HG03432 (cell line): ENCODE data around the gene ERF.

Experiments used
- ATAC-seq: cut with Tn5 transposase; IDR thresholded peaks from one replicate; pipeline ENCODE4 v1.9.1; 2021; ENCODE audit warnings: mild to moderate bottlenecking, moderate library complexity; ENCODE audit not compliant: unreplicated experiment

ERF gene

DNA sequence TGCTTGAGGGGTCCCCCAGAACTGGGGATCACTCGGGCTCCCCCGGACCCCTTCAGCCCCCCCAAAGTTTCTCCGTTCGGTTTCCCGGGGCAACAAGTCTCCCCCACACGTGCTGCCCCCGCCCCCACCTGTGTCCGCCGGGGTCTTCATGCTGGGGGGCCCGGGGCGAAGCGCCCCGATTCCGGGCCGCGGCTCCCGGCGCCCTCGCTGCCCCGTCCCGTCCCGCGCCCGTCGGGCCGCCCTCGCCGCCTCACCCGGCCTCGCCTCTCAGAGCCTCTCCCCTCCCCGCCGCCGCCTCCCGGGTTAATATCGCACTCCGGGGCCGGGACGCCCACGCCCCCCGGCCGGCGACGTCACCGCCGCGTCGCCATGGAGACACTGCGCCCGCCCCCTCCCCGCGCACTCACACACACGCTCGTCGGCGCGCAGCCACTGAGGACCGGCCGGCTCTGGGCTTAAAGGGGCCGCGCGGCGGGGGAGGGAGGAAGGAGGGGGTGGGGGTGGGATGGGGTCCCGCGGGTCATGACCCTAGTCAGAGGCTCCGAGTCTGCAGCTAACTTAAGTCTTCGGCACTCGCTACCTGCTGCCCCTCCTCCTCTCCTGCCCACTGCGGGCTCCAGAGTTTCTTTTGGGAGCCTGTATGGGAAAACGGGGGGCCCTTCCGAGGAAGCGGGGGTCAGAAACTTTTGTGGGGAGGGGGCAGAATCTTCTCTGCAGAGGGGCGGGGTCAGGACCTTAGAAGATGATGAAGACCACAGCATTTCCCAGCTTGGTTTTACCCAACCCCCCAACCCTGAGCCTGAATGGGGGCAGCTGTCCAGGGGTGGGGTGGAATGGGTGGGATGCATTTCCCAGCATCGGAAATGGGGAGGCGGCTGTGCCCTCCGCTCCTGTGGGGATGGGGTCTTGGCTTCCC is at the start of gene ERF:
Gene ERF, minus strand, starts transcription at position 279 of the 916 bp plus-strand sequence. Its CDS starts 129 bp downstream, at position 150.
- peak; percentile 67 for ATAC-seq

- ATAC-seq = no peak
Observed at GRCh38 chr19:42303876-42304275, 48.9 kb upstream of the ERF start.

GRCh38 chr19:42303101-42303464 is 48.2 kb upstream of the ERF start:
- ATAC-seq = no peak

DNA sequence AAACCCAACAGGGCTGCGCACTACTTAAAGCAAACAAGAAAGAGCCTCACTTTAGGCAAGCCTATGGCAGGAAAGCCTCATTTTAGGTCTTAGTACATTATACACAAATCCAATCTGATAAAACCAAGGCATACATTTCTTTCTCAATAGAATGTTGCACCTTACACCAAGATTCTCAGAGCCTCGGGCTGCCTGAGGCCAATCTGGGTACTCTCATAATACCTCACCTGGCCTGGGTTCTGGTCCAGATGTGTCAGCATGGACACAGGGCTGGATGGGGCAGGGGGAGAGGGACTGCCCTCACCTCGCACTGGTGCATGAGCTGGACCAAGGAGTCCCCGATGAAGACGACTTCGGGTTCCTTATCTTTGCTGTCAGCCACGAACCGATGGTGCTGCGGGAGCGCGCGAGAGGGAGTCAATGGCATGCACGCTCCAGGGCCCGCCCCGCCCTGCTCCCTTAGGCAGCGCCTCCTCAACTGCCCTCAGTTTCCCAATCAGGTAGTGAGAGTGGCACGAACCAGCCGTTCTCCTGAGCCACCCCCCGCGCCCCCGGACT is 46.8 kb upstream of the ERF start, which contains the start of gene PRR19:
Gene PRR19, plus strand, starts transcription at position 487 of the 558 bp plus-strand sequence. CDS start 7,453 bp downstream, outside the sequence.
- ATAC-seq = no peak

- no peak for ATAC-seq
Observed at GRCh38 chr19:42297039-42297438, 42.1 kb upstream of the ERF start.

- ATAC-seq = no peak
Observed at GRCh38 chr19:42295831-42296525, 41.0 kb upstream of the ERF start.

DNA sequence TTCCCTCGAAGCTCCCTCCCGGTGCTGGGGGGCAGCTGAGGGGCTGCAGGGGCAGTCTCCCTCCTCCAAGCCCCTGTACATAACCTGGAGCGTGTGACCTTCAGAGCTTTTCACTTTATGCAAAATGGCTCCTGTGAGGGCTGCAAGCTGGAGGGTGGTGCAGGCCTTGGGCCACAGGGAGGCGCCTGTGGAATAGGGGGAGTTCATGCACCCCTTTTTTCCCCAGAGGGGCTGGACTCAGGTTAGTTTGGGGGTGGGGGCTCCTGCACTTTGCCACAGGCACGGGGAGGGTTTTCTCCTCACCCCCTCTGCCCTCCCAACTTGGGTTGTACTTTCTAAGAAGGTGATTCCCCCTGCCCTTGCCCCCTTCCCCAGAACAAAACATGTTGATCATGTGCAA is 40.4 kb upstream of the ERF start:
- ATAC-seq = no peak

DNA sequence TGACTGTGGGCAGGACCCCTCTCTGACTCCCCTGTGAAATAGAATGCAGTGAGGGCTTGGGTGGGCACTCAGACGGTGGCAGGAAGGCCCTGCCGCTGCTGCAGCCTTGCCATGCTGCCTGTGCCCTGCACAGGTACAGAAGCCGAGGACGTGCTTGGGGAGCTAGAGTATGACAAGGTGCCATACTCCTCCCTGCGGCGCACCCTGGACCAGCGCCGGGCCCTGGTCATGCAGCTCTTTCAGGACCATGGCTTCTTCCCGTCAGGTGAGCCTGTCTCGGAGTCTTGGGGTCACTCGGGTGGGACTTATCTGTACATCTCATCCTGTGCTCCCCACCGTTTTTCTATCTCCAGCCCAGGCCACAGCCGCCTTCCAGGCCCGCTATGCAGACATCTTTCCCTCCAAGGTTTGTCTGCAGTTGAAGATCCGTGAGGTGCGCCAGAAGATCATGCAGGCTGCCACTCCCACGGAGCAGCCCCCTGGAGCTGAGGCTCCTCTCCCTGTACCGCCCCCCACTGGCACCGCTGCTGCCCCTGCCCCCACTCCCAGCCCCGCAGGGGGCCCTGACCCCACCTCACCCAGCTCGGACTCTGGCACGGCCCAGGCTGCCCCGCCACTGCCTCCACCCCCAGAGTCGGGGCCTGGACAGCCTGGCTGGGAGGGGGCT is 39.7 kb upstream of the ERF start:
- ATAC-seq = no peak

GRCh38 chr19:42293948-42294347 is 39.0 kb upstream of the ERF start:
- no peak for ATAC-seq

GRCh38 chr19:42293540-42293939 is 38.6 kb upstream of the ERF start:
- ATAC-seq = no peak

GRCh38 chr19:42292963-42293362 is 38.0 kb upstream of the ERF start:
- no peak for ATAC-seq

DNA sequence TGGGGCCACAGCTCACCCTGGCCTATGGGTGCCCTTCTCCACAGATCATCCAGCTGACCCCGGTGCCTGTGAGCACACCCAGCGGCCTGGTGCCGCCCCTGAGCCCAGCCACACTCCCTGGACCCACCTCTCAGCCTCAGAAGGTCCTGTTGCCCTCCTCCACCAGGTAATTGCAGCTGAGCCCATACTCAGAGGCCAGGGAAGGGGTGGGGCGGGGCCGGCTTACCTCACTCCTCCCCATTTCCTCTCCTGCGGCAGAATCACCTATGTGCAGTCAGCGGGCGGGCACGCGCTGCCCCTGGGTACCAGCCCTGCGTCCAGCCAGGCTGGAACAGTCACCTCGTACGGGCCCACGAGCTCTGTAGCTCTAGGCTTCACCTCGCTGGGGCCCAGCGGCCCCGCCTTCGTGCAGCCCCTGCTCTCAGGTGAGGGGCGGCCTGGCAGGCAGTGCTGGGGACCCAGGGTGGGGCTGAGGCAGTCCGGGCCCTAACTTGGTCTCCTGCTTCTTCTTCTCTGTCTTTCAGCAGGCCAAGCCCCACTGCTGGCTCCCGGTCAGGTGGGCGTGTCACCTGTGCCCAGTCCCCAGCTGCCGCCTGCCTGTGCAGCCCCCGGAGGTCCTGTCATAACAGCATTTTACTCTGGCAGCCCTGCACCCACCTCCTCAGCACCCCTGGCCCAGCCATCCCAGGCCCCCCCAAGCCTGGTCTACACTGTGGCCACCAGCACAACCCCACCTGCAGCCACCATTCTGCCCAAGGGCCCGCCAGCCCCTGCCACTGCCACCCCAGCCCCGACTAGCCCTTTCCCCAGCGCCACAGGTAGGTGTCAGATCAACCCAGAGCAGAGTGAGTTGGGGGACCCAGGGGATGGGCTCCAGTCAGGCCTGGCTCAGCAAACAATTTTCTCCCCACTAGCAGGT is 37.4 kb upstream of the ERF start:
- ATAC-seq = no peak

- ATAC-seq = no peak
Observed at GRCh38 chr19:42291435-42291810, 36.5 kb upstream of the ERF start.

DNA sequence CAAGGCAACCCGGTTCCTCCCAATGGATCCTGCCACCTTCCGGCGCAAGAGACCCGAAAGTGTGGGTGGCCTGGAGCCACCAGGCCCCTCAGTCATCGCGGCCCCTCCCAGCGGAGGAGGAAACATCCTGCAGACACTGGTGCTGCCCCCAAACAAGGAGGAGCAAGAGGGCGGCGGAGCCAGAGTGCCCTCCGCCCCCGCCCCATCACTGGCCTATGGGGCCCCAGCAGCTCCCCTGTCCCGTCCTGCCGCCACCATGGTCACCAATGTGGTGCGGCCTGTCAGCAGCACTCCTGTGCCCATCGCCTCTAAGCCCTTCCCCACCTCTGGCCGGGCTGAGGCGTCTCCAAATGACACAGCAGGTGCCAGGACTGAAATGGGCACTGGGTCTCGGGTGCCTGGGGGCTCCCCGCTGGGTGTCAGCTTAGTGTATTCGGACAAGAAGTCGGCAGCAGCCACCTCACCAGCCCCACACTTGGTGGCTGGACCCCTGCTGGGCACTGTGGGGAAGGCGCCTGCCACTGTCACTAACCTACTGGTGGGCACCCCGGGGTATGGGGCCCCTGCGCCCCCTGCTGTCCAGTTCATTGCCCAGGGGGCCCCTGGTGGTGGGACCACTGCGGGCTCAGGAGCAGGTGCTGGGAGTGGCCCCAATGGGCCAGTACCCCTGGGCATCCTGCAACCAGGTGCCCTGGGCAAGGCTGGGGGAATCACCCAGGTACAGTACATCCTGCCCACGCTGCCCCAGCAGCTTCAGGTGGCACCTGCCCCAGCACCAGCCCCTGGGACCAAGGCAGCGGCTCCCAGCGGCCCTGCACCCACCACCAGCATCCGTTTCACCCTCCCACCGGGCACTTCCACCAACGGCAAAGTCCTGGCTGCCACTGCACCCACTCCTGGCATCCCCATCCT is 35.9 kb upstream of the ERF start:
- ATAC-seq = no peak

- no peak for ATAC-seq
Observed at GRCh38 chr19:42290136-42290522, 35.2 kb upstream of the ERF start.

GRCh38 chr19:42289556-42290041 is 34.7 kb upstream of the ERF start:
- no peak for ATAC-seq

DNA sequence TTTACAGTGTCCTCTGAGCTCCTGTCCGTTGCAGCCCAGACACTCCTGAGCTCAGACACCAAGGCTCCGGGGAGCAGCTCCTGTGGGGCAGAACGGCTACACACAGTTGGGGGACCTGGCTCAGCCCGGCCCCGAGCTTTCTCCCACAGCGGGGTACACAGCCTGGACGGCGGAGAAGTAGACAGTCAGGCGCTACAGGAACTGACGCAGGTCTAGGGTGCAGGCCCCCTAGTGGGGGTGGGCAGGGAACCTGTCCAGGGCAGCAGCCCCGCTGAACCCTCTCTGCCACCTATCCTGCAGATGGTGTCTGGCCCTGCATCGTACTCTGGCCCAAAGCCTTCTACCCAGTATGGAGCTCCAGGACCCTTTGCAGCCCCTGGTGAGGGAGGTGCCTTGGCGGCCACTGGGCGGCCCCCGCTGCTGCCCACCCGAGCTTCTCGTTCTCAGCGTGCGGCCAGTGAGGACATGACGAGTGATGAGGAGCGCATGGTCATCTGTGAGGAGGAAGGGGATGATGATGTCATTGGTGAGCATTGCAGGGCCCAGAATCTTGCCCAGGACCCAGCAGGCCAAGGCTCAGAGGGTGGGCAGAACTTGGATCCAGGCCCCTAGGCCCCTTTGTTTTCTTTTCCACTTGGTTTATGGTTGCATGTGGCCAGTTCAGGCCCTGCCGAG is 34.1 kb upstream of the ERF start:
- ATAC-seq = no peak

- no peak for ATAC-seq
Observed at GRCh38 chr19:42288387-42288786, 33.5 kb upstream of the ERF start.

GRCh38 chr19:42287827-42288107 is 32.8 kb upstream of the ERF start:
- no peak for ATAC-seq
